Measurements from ENCODE around the gene FANCC.

The FANCC gene

DNA sequence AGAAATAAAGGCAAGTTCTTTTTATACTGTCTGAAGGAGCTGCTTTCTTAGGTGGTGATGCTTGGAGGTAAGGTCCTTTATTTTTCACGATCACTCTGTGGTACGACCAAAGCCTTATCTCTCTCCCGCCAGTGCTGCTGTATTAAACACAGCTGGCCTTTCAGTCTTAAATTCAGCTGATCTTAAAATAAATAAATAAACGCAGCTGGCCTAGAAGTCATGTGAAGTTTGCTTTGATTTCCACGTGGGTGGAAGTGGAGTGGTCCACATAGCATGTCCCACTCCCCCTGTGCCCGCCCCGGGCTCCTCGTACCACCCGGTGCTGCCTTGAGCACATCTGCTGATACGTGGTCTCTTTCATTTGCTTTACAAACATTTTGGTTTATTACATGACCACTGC lies 260.4 kb downstream of the FANCC start:
- H3K4me3 ChIP-seq (ENCODE audit: low read length): no peak overlapping the region
- no peak for TF ChIP-seq ZNF274 (IDR thresholded peaks at IDR 0.05; ENCODE audit: low read depth, low read length)

DNA sequence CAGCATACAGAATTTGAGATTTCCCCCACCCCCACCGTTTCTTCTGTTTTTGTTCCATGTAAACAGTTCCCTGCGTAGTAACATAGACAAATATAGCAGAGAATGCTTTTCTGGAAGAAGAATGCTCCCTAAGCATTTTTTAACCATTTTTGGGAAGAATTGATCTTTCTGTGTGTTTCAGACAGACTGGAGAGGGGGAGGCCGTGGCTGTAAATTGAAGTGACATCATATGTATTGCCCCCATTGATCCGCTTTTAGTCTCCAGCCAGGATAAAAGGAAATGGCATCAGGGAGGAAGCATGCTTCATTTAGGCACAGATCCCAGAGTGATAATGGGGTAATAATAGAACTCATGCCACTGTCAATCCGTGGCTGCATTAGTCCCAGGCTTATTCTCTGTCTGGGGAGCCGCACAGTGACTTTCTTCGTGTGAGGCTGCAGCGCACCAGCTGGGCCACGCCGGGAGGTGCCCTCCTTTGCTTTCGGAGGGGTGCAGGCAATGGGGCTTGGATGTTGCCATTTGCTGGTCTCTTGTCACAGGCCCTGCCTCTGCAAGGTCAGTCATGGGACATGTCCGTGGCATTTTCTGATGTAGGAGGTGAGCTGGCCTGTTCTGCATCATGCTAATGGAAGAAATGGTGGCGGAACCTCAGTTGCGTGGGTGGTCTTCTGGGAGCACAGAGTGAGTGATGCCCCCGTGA lies 261.5 kb downstream of the FANCC start:
- TF ChIP-seq ZNF274 (IDR thresholded peaks at IDR 0.05; ENCODE audit: low read depth, low read length): no peak
- H3K4me3 ChIP-seq (ENCODE audit: low read length): no peak overlapping the region

DNA sequence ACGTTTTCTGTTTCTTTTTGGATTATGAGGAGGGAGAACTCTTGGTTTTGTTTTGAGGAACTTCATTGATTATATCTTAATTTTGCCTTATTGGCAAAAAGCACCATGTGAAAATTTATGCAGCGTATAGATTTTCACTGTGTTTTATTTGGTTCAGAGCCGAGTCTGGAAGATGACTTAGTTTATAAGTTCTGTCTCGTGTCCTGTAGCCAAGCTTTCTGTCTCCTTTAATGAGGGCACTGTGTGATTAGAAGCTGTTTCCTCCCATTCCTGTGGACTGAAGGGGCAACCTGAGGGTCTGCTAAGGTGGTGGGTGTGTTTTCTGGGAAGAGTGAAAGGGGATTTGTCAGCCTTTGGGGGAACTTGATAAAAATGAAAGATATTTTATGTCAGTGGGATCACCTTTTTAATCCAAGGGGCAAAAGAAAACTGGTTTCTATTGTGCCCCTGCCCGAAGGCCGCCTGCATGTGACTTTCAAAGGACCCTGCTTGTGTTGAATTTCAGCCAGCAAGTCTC lies 262.1 kb downstream of the FANCC start:
- H3K4me3 ChIP-seq (ENCODE audit: low read length): no peak overlapping the region
- TF ChIP-seq ZNF274 (IDR thresholded peaks at IDR 0.05; ENCODE audit: low read depth, low read length): no peak

DNA sequence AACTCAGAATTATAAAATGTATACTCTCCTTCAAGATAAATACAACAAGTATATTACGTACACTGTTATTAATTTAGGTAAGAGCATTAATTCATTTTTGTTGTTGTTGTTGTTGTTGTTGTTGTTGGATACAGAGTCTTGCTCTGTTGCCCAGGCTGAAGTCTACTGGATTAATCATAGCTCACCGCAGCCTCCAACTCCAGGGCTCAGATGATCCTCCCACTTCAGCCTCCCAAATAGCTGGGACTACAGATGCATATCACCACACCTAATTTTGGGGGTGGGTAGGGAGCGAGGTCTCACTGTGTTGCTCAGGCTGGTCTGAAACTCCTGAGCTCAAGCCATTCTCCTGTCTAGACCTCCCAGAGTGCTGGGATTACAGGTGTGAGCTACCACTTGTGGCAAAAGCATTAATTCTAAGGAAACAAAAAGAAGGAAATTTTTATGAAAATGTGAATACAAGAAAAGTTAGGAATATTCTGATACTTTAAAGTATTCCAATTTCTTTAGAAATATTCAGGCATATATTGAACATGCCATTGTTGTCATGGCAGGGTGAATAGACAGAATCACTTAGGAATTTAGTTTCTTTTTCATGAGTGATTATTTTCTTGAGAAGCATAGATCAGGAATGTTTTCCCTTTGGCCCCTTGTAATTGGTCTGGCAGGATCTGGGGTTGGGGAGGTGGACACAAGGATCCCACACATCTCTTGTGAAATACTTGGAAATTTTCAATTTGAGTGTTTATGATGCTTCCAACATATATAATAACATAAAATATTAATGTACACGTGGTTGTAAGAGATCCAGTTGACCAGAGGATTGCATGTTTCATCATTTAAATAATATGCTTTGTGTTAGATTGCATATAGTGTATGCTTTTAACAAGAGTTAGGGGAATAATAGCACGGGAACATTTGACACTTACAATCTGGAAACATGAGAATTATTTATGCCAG lies 263.6 kb downstream of the FANCC start:
- no peak for TF ChIP-seq ZNF274 (IDR thresholded peaks at IDR 0.05; ENCODE audit: low read depth, low read length)
- no peak overlapping the region for H3K4me3 ChIP-seq (ENCODE audit: low read length)

DNA sequence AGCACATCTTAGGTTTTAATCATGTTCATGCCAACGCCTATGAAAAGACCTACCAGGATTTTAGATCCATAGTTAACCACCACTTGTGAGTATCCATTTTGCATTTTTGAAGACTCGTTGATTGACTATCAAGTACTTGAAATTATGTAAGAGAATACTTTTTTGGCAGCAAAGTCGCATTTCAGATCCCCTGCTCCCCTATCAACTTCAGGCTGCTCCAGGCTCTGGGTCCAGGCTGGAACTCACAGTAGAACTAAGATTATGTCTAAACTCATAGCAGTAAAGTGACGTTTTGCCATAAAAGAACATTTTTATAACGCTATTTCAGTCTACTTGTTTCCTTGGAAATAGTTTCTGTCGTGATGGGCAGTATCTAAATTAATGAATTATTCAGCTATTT lies 267.7 kb downstream of the FANCC start:
- TF ChIP-seq ZNF274 (IDR thresholded peaks at IDR 0.05; ENCODE audit: low read depth, low read length): no peak
- H3K4me3 ChIP-seq (ENCODE audit: low read length): no peak overlapping the region
